Endothelial cell of umbilical vein (primary cell): ENCODE results near the gene CFAP57.

ENCODE experiments used
- CTCF ChIP-seq, 2 donors: IDR thresholded peaks; 1 replicate in 1 of 2; 2 replicates in 1 of 2; pipeline ENCODE4 v1.5.1; 2011; ENCODE audit warnings: low read length in 2 of 2, mild to moderate bottlenecking in 2 of 2, moderate library complexity in 2 of 2, control low read depth in 1 of 2, inconsistent platforms in 1 of 2, low read depth in 1 of 2; ENCODE audit not compliant: insufficient read depth in 1 of 2; ENCODE audit errors: extremely low read depth in 1 of 2
- GATA2 ChIP-seq: IDR thresholded peaks from 2 replicates; pipeline ENCODE4 v1.7.0; 2011; ENCODE audit warnings: low read depth, mild to moderate bottlenecking, moderate library complexity, mixed read lengths, low read length; ENCODE audit not compliant: insufficient read length, insufficient read depth
- MYC ChIP-seq: IDR thresholded peaks from one replicate; pipeline ENCODE4 v1.6.1; 2011; ENCODE audit warnings: mild to moderate bottlenecking, low read depth, low read length
- POLR2A ChIP-seq: IDR thresholded peaks from 2 replicates; pipeline ENCODE4 v1.6.1; 2012; ENCODE audit warnings: low read depth, mild to moderate bottlenecking, control low read depth, low read length
- POLR2AphosphoS5 ChIP-seq: IDR thresholded peaks from 2 replicates; pipeline ENCODE4 v1.6.1; 2012; ENCODE audit warnings: low read depth, mild to moderate bottlenecking, control low read depth, low read length, moderate library complexity; ENCODE audit not compliant: insufficient read depth
- TF ChIP-seq, protein P1 (sequence below): IDR thresholded peaks from 2 replicates; pipeline ENCODE4 v1.6.1; 2011; ENCODE audit not compliant: insufficient read depth, insufficient read length

DNA sequence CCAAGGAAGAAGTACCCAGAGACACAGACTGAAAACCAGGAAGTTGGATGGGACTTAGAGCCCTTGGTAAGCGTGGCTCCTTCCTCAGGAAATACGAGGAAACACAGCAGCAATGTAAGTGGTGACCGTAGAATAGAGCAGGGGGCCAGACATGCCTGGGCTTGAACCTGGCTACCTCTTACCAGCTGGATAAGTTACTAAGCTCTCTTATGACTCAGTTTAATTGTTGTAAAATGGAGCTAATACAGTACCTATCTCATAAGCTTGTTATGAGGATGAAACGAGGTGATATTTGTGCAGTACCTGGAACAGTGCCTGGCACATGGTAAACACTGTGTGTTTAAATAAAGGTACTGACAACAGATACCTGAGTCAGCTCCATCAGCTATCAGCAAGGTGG lies 19.3 kb upstream of the CFAP57 start:
- TF ChIP-seq POLR2A: no peak
- TF ChIP-seq CTCF (IDR thresholded peaks at IDR 0.05; ENCODE audit: extremely low read depth in 1 of 2, insufficient read depth in 1 of 2, low read depth in 1 of 2, low read length in 2 of 2): no peak
- TF ChIP-seq POLR2AphosphoS5: no peak
- no peak for TF ChIP-seq MYC
- TF ChIP-seq GATA2: no peak
- TF ChIP-seq, protein P1, sequence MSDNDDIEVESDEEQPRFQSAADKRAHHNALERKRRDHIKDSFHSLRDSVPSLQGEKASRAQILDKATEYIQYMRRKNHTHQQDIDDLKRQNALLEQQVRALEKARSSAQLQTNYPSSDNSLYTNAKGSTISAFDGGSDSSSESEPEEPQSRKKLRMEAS: no peak
